ENCODE results near the gene WNT2B. TPM values are rescaled to one million over a fixed set of nuclear protein-coding genes. Genes with fewer than 3 reads are reported as not detected.
"Not testable (repeated sequence)": the region's sequence is repeated elsewhere in the genome, so short reads cannot be mapped to it uniquely, and the experiment has no call there.

WNT2B gene
- total and polyA plus RNA-seq, 12 donors = 0.46 to 3.3 (median 2.2) TPM

DNA sequence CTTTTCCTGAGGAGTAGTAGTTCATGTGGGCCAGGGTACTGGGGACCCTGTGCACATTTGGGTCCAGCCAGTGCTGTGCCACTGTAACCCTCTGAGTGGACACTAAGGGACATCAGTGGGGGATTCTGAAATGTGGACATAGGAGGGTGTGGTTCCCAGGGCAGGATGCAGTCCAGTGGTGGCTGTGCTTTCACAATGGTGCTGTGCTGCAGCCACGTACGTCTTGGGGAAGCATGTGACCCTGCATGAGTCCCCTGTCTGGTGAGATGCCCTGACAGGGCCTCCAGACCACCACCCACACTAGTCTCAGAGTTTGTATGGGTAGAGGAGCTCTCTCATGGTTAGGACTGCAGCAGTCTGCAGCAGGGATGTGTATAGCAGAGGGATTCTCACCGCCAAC is 37.8 kb upstream of the WNT2B start:
- ATAC-seq (no peak), DNase-seq (no peak)
- TF ChIP-seq CTCF (IDR thresholded peaks at IDR 0.05) = no peak
- intact Hi-C loops (cut with DNase I) = loop anchor here in 1 of 10 donors (5.0 kb wide), 1 partner anchor 84 kb away; no protein-coding TSS in a partner anchor
- H3K27ac ChIP-seq = no peak overlapping the region
- H3K9me3 ChIP-seq = peaks cover 0 to 2% (median 0%) of the 10 kb centered on the region in 11 donors
- 70 to 71% methylated on average over 3 of the region's 3 CpGs for WGBS, 2 donors
- peaks cover 0 to 13% (median 8%) of the 10 kb centered on the region in 9 donors for H3K4me1 ChIP-seq
- no peaks in the 10 kb centered on the region for H3K36me3 ChIP-seq
- H3K27me3 ChIP-seq = no peaks in the 10 kb centered on the region
- H3K4me3 ChIP-seq = no peak overlapping the region

- Histone ChIP-seq H3K36me3 (no peaks in the 10 kb centered on the region), H3K4me1 (peaks cover 0 to 2% (median 0%) of the 10 kb centered on the region in 9 donors), H3K4me3 (no peak overlapping the region), H3K9me3 (peaks cover 0 to 14% (median 4%) of the 10 kb centered on the region in 11 donors), H3K27ac (no peak overlapping the region), H3K27me3 (no peaks in the 10 kb centered on the region)
- DNase-seq (no peak), ATAC-seq (no peak)
- WGBS, 2 donors = 76 to 92% methylated on average over 1 of the region's 1 CpG
- intact Hi-C loops (cut with DNase I) = loop anchor here in 1 of 10 donors (5.0 kb wide), 1 partner anchor 85 kb away; no protein-coding TSS in a partner anchor
- no peak for TF ChIP-seq CTCF (IDR thresholded peaks at IDR 0.05)
These were observed 36.6 kb upstream of the WNT2B start for GRCh38 chr1:112472142-112472541.

DNA sequence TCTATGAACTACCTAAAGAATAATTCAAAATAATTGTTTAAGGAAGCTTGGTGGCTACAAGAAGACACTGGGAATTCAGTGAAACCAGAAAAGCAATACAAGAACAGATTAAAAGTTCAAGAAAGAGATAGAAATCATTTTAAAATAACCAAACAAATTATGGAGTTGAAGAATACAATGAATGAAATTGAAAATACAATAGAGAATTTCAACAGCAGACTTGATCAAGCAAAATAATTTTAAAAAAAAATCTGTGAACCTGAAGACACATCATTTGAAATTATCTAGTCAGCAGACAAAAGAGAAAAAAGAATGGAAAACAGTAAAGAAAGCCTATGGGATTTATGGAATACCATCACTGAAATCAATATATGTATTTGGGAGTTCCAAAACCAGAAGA is 31.2 kb upstream of the WNT2B start:
- H3K4me3 ChIP-seq = no peak overlapping the region

DNA sequence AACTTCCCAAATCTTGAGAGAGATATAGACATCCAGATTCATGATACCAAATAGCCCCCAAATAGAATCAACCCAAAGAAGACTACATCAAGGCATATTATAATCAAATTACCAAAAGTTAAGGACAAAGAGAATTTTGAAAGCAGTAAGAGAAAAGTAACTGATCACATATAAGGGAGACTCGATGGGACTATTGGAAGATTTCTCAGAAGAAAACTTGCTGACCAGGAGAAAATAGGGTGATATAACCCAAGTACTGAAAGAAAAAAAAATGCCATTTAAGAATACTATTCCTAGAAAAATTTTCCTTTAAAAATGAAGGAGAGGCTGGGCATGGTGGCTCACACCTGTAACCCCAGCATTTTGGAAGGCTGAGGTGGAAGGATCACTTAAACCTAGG is 30.5 kb upstream of the WNT2B start:
- no peaks in the 10 kb centered on the region for H3K36me3 ChIP-seq
- H3K4me3 ChIP-seq = no peak overlapping the region
- TF ChIP-seq CTCF (IDR thresholded peaks at IDR 0.05) = no peak
- H3K27ac ChIP-seq = no peak overlapping the region
- peaks cover 0 to 38% (median 14%) of the 10 kb centered on the region in 11 donors for H3K9me3 ChIP-seq
- no peaks in the 10 kb centered on the region for H3K27me3 ChIP-seq
- 94 to 97% methylated on average over 1 of the region's 1 CpG for WGBS, 2 donors
- intact Hi-C loops (cut with DNase I) = no loop called here
- ATAC-seq (no peak), DNase-seq (no peak)
- H3K4me1 ChIP-seq = no peaks in the 10 kb centered on the region

More for the DNA sequence above, 31.2 kb upstream of the WNT2B start:
- ATAC-seq = no peak
- Histone ChIP-seq H3K4me1 (no peaks in the 10 kb centered on the region), H3K27me3 (no peaks in the 10 kb centered on the region), H3K9me3 (peaks cover 0 to 38% (median 14%) of the 10 kb centered on the region in 11 donors), H3K36me3 (no peaks in the 10 kb centered on the region), H3K27ac (no peak overlapping the region)
- DNase-seq = no peak
- intact Hi-C loops (cut with DNase I) = no loop called here
- TF ChIP-seq CTCF (IDR thresholded peaks at IDR 0.05) = no peak

DNA sequence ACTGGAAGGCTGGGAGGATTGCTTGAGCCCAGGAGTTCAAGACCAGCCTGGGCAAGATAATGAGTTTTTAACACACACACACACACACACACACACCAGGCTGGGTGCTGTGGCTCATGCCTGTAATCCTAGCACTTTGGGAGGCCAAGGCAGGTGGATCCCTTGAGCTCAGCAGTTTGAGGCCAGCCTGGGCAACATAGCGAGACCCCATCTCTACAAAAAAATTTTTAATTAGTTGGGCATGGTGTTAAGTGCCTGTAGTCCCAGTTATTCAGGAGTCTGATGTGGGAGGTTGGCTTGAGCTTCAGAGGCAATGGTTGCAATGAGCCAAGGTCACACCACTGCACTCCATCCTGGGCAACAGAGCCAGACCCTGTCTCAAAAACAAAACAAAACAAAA is 22.7 kb upstream of the WNT2B start:
- H3K9me3 ChIP-seq; ATAC-seq; H3K36me3 ChIP-seq; intact Hi-C loops (cut with DNase I); DNase-seq; H3K27ac ChIP-seq; H3K4me1 ChIP-seq; H3K4me3 ChIP-seq; H3K27me3 ChIP-seq: not testable (repeated sequence)
- 96 to 98% methylated on average over 1 of the region's 1 CpG for WGBS, 2 donors

DNA sequence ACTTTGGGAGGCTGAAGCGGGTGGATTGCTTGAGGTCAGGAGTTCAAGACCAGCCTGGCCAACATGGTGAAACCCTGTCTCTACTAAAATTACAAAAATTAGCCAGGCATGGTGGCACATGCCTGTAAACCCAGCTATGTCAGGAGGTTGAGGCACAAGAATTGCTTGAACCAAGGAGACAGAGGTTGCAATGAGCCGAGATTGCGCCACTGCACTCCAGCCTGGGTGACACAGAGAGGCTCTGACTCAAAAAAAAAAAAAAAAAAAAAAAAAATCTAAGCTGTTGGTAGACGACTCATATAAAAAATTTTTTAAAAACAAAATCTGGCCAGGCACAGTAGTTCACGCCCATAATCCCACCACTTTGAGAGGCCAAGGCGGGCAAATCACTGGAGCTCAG is 21.1 kb upstream of the WNT2B start:
- H3K9me3 ChIP-seq; ATAC-seq; intact Hi-C loops (cut with DNase I); H3K4me1 ChIP-seq; DNase-seq; H3K27ac ChIP-seq; H3K27me3 ChIP-seq; H3K4me3 ChIP-seq; H3K36me3 ChIP-seq: not testable (repeated sequence)
- WGBS, 2 donors = 86 to 89% methylated on average over 6 of the region's 6 CpGs
